Nephron progenitor cell (in vitro differentiated cells): Measurements from ENCODE around the gene NUDCD3.
A peak's percentile ranks its signal among the peaks of the same experiment; 100 is the strongest.

Source experiments
- DNase-seq: peaks from one replicate; pipeline ENCODE4 v3.0.0; 2021
- H3K27ac Mint-ChIP-seq: 2 replicates; pipeline ENCODE4 v1.8.0; 2021; ENCODE audit warnings: mild to moderate bottlenecking, moderate library complexity, mixed read lengths
- H3K27me3 Mint-ChIP-seq: 2 replicates; pipeline ENCODE4 v1.8.0; 2021; ENCODE audit warnings: mild to moderate bottlenecking, low read depth, mixed read lengths; ENCODE audit not compliant: poor library complexity
- H3K36me3 Mint-ChIP-seq: 2 replicates; pipeline ENCODE4 v1.8.0; 2021; ENCODE audit warnings: low read depth, mixed read lengths
- H3K4me1 Mint-ChIP-seq: 2 replicates; pipeline ENCODE4 v1.8.0; 2021; ENCODE audit warnings: mixed read lengths
- H3K4me3 Mint-ChIP-seq: 2 replicates; pipeline ENCODE4 v1.8.0; 2021; ENCODE audit warnings: mild to moderate bottlenecking, moderate library complexity, mixed read lengths
- H3K9me3 Mint-ChIP-seq: 2 replicates; pipeline ENCODE4 v1.8.0; 2021; ENCODE audit warnings: mild to moderate bottlenecking, moderate library complexity, mixed read lengths
- TF ChIP-seq, protein P1 (sequence below): fragments of 200-600 bp; sonication (generic); IDR thresholded peaks from 2 replicates; pipeline ENCODE4 v1.5.0; 2021; ENCODE audit warnings: antibody characterized with exemption

Gene NUDCD3

DNA sequence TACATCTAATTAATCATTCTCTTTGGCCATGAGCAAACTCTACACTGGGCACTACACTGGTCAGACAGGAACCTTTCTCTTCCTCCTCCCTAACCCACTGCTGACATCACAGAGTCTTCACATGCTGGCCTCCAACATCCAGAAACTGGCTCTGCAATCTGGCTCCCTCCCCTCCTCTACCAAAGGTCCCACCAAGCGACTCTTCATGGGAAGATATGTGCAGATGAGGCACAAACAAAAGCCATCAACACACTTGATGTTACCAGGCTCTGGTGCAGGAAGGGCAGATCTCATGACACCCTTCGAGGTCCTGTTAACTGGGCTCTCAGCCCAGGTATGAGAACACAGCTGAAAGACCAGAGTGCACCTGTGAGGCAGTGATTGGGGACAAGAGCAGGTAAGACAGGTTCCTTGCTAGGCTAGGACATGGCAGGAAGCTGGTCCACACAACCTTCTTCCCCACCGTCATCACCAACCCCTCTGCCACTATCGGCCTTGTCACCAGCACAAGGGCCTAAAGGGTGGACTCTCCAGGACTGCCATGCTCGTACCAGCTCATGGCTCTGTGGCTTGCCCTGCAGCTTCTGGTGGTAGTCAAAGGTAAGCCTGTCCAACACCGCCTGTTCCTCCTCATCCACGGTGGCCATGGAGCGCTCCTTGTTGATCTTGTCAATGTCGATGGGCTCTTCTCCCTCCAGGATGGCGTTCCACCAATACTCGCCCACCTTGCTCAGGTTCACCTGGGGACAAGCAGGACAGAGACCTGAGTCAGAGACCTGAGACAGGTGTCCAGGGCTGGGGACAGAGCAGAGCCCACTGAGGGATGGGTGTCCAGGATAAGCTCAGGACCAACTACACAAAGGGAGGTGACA lies 98.5 kb downstream of the NUDCD3 start:
- TF ChIP-seq, protein P1, sequence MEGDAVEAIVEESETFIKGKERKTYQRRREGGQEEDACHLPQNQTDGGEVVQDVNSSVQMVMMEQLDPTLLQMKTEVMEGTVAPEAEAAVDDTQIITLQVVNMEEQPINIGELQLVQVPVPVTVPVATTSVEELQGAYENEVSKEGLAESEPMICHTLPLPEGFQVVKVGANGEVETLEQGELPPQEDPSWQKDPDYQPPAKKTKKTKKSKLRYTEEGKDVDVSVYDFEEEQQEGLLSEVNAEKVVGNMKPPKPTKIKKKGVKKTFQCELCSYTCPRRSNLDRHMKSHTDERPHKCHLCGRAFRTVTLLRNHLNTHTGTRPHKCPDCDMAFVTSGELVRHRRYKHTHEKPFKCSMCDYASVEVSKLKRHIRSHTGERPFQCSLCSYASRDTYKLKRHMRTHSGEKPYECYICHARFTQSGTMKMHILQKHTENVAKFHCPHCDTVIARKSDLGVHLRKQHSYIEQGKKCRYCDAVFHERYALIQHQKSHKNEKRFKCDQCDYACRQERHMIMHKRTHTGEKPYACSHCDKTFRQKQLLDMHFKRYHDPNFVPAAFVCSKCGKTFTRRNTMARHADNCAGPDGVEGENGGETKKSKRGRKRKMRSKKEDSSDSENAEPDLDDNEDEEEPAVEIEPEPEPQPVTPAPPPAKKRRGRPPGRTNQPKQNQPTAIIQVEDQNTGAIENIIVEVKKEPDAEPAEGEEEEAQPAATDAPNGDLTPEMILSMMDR, result no peak
- H3K27ac Mint-ChIP-seq, result no peak overlapping the region
- no peaks in the 10 kb centered on the region for H3K9me3 Mint-ChIP-seq
- no peak for DNase-seq
- H3K4me1 Mint-ChIP-seq, result no peaks in the 10 kb centered on the region
- H3K36me3 Mint-ChIP-seq, result peaks cover 27% of the 10 kb centered on the region
- H3K4me3 Mint-ChIP-seq, result no peak overlapping the region
- H3K27me3 Mint-ChIP-seq, result no peaks in the 10 kb centered on the region

DNA sequence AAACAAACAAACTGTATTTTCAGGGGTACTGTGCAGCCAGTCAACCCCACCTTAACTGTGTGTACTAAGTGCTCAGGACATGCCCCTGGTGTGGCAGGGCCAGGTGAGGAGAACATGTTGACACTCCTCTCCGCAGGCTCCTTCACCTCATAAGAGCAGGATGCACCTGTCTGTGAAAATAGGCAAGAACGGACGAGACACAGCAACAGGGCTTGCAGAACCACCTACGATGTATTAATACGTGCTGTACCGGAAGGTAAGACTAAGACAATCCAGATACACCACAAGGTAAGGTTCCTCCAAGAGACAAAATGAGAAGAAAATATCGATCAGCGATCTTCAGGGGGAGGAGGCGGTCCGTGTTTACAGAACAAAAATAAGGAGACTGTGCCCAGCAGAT lies 99.3 kb downstream of the NUDCD3 start:
- TF ChIP-seq, protein P1, result no peak
- H3K27ac Mint-ChIP-seq, result peak overlapping the region; percentile 39
- peaks cover 32% of the 10 kb centered on the region for H3K36me3 Mint-ChIP-seq
- no peaks in the 10 kb centered on the region for H3K27me3 Mint-ChIP-seq
- no peak overlapping the region for H3K4me3 Mint-ChIP-seq
- H3K4me1 Mint-ChIP-seq, result no peaks in the 10 kb centered on the region
- no peak for DNase-seq
- no peaks in the 10 kb centered on the region for H3K9me3 Mint-ChIP-seq

DNA sequence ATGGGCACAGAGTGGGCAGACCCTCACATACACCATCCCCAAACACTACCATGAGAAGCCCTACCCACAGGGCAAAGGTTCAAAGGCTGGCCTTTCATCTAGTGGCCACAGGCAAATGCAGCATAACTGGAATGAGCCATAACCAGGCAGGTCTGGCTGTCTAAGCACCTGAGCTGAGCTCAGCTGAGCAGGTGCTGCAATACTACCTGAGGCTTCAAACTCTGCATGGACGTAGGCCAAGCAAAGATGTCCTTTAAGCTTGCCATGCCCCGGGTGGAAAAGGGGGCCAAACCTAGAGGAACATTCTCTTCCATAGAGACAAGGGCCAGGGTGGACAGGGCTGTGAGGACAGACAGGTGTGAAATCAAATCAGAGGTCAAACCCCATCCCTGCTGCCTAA lies 99.8 kb downstream of the NUDCD3 start:
- H3K4me3 Mint-ChIP-seq, result no peak overlapping the region
- DNase-seq, result no peak
- H3K4me1 Mint-ChIP-seq, result no peaks in the 10 kb centered on the region
- H3K36me3 Mint-ChIP-seq, result peaks cover 33% of the 10 kb centered on the region
- H3K27me3 Mint-ChIP-seq, result no peaks in the 10 kb centered on the region
- no peaks in the 10 kb centered on the region for H3K9me3 Mint-ChIP-seq
- TF ChIP-seq, protein P1, result no peak
- H3K27ac Mint-ChIP-seq, result no peak overlapping the region

DNA sequence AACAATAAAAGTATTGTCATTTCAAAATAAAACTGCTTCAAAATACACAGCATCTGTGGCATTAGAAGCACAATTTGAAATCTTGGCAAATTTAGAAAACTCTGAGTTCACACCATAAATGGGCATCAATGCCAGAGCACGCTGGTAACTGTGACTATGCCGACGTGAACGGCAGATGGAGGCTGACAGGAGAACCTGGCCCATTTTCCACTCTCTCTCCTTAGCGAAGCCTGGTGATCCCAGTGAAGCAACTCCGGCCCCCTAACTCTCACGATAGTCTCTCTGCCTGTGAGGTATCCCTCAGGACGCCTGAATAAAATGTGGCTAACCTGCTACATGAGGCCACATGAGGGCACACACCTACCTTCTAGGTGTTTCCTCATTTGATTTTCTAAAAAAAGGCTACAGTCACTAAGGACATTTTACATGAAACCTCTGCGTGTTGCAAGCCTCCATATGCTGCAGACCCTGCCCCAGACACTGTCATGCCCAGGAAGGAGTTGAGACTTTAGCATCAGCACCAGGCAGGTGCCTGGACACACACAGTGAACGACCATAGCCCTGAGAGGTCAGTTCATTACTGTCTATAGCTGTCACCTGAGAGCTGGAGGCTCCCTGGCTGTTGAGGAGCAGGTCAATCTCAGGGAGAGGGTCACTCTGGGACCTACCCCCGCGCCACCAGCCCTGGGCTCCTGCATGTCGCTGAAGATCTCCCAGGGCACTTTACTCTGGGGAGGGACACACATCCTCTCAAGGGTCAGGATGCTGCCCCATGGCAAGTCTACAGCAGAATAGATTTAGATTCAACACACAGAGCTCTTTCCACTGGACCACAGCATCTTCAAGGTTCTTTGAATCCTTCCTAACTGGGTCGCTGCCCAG lies 102.1 kb downstream of the NUDCD3 start:
- TF ChIP-seq, protein P1, result no peak
- Mint-ChIP-seq H3K9me3 (no peaks in the 10 kb centered on the region), H3K27me3 (no peaks in the 10 kb centered on the region), H3K4me1 (peaks cover 5% of the 10 kb centered on the region), H3K36me3 (peaks cover 42% of the 10 kb centered on the region), H3K27ac (peak overlapping the region; percentile 44), H3K4me3 (no peak overlapping the region)
- DNase-seq, result no peak

DNA sequence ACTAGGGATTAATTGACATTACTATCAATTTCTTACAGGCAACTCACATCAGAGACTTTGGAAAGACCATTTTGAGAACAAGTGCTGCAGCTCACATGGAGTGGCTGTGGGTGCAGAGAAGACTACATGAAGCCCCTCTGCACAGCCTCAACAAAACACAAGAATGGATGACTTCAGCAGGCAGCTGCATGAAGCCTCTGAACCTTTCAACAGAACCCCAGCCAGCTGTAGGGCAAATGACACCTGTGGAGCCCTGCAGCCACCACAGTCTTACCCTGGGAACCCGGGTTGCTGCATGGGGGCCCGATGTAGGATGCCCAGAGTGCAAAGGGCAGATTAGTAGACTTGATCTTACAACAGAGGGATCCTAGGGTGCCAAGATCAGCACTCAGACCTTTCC lies 103.1 kb downstream of the NUDCD3 start:
- H3K9me3 Mint-ChIP-seq, result no peaks in the 10 kb centered on the region
- no peak overlapping the region for H3K4me3 Mint-ChIP-seq
- H3K27me3 Mint-ChIP-seq, result no peaks in the 10 kb centered on the region
- H3K27ac Mint-ChIP-seq, result no peak overlapping the region
- TF ChIP-seq, protein P1, result no peak
- H3K4me1 Mint-ChIP-seq, result peaks cover 5% of the 10 kb centered on the region
- no peak for DNase-seq
- H3K36me3 Mint-ChIP-seq, result peaks cover 42% of the 10 kb centered on the region
